ENCODE measurements around the gene TMC1.

The TMC1 gene

GRCh38 chr9:72856972-72857623 lies 335.7 kb downstream of the TMC1 start (continued):
- TF ChIP-seq, protein P1, sequence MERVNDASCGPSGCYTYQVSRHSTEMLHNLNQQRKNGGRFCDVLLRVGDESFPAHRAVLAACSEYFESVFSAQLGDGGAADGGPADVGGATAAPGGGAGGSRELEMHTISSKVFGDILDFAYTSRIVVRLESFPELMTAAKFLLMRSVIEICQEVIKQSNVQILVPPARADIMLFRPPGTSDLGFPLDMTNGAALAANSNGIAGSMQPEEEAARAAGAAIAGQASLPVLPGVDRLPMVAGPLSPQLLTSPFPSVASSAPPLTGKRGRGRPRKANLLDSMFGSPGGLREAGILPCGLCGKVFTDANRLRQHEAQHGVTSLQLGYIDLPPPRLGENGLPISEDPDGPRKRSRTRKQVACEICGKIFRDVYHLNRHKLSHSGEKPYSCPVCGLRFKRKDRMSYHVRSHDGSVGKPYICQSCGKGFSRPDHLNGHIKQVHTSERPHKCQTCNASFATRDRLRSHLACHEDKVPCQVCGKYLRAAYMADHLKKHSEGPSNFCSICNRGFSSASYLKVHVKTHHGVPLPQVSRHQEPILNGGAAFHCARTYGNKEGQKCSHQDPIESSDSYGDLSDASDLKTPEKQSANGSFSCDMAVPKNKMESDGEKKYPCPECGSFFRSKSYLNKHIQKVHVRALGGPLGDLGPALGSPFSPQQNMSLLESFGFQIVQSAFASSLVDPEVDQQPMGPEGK (CRISPR knock-in tag; IDR thresholded peaks at IDR 0.05; ENCODE audit: borderline replicate concordance), result no peak
- TF ChIP-seq ZNF70 (CRISPR knock-in tag; IDR thresholded peaks at IDR 0.05) (no peak), OSR1 (CRISPR knock-in tag; IDR thresholded peaks at IDR 0.05) (no peak), TCF4 (CRISPR knock-in tag; IDR thresholded peaks at IDR 0.05; ENCODE audit: borderline replicate concordance) (no peak)

DNA sequence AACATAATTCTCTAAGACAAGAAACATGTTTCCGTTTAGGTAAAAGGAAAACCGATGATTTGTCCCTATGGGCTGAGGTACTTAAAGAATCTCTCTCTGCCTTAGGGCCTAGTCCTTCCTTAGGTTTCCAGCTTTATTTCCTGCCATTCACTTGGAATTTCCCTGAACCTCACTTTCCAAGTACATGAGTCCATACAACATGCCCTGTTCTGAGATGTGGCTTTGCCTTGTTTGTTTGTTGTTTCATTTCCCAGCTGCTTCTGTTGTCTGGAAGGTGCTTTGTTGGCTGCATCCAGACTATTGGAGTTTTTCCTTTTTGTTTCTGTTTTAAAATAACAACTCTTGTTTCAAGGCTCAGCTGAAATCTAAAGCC lies 336.2 kb downstream of the TMC1 start:
- ATAC-seq, result no peak
- TF ChIP-seq ZFP30 (CRISPR knock-in tag; IDR thresholded peaks at IDR 0.05) (no peak), RARB (CRISPR knock-in tag; IDR thresholded peaks at IDR 0.05) (no peak), ZFP3 (CRISPR knock-in tag; IDR thresholded peaks at IDR 0.05) (no peak), TSHZ2 (CRISPR knock-in tag; IDR thresholded peaks at IDR 0.05) (no peak), OSR1 (CRISPR knock-in tag; IDR thresholded peaks at IDR 0.05) (no peak), PPARA (CRISPR knock-in tag; IDR thresholded peaks at IDR 0.05; ENCODE audit: borderline replicate concordance) (no peak), BACH2 (CRISPR knock-in tag; IDR thresholded peaks at IDR 0.05; ENCODE audit: borderline replicate concordance) (no peak), ESRRG (CRISPR knock-in tag; IDR thresholded peaks at IDR 0.05) (no peak), ZNF8 (CRISPR knock-in tag; IDR thresholded peaks at IDR 0.05) (no peak), GLIS3 (CRISPR knock-in tag; IDR thresholded peaks at IDR 0.05) (no peak)

- ATAC-seq, result no peak
Observed at GRCh38 chr9:72858089-72858912, 336.9 kb downstream of the TMC1 start.

More at GRCh38 chr9:72858089-72858912, 336.9 kb downstream of the TMC1 start:
- TF ChIP-seq CREB5 (CRISPR knock-in tag; IDR thresholded peaks at IDR 0.05; ENCODE audit: low read depth), result no peak
- TF ChIP-seq SNAI2 (CRISPR knock-in tag; IDR thresholded peaks at IDR 0.05), result no peak
- no peak for TF ChIP-seq TSHZ2 (CRISPR knock-in tag; IDR thresholded peaks at IDR 0.05)
- TF ChIP-seq ESRRG (CRISPR knock-in tag; IDR thresholded peaks at IDR 0.05), result no peak
- no peak for TF ChIP-seq POU6F1 (CRISPR knock-in tag; IDR thresholded peaks at IDR 0.05; ENCODE audit: borderline replicate concordance, low read depth)
- no peak for TF ChIP-seq GLIS3 (CRISPR knock-in tag; IDR thresholded peaks at IDR 0.05)
- TF ChIP-seq CSDC2 (CRISPR knock-in tag; IDR thresholded peaks at IDR 0.05), result no peak
- TF ChIP-seq, protein P2, sequence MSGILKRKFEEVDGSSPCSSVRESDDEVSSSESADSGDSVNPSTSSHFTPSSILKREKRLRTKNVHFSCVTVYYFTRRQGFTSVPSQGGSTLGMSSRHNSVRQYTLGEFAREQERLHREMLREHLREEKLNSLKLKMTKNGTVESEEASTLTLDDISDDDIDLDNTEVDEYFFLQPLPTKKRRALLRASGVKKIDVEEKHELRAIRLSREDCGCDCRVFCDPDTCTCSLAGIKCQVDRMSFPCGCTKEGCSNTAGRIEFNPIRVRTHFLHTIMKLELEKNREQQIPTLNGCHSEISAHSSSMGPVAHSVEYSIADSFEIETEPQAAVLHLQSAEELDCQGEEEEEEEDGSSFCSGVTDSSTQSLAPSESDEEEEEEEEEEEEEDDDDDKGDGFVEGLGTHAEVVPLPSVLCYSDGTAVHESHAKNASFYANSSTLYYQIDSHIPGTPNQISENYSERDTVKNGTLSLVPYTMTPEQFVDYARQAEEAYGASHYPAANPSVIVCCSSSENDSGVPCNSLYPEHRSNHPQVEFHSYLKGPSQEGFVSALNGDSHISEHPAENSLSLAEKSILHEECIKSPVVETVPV (CRISPR knock-in tag; IDR thresholded peaks at IDR 0.05), result no peak
- TF ChIP-seq ZNF8 (CRISPR knock-in tag; IDR thresholded peaks at IDR 0.05), result no peak

All from SK-N-SH treated with all-trans-retinoic acid at 6 μM for 48 hours (cell line).